ENCODE data around the gene CD74.

CD74 gene

GRCh38 chr5:150404121-150404520, 8.6 kb downstream of the CD74 start:
- no peak overlapping the region for H3K4me3 ChIP-seq (ENCODE audit: low read depth, low read length)
- TF ChIP-seq CTCF (IDR thresholded peaks at IDR 0.05; ENCODE audit: borderline replicate concordance, insufficient read depth, low read depth, low read length): no peak

- H3K4me3 ChIP-seq (ENCODE audit: low read depth, low read length): no peak overlapping the region
- no peak for TF ChIP-seq CTCF (IDR thresholded peaks at IDR 0.05; ENCODE audit: borderline replicate concordance, insufficient read depth, low read depth, low read length)
Measured at GRCh38 chr5:150402901-150403342, 9.8 kb downstream of the CD74 start.

- TF ChIP-seq CTCF (IDR thresholded peaks at IDR 0.05; ENCODE audit: borderline replicate concordance, insufficient read depth, low read depth, low read length): no peak
Measured at GRCh38 chr5:150402229-150402773, 10.4 kb downstream of the CD74 start.

GRCh38 chr5:150401376-150402228, 11.1 kb downstream of the CD74 start:
- H3K4me3 ChIP-seq (ENCODE audit: low read depth, low read length): no peak overlapping the region

More at GRCh38 chr5:150402229-150402773, 10.4 kb downstream of the CD74 start:
- H3K4me3 ChIP-seq (ENCODE audit: low read depth, low read length): no peak overlapping the region

GRCh38 chr5:150401076-150401375, 11.7 kb downstream of the CD74 start:
- no peak for TF ChIP-seq CTCF (IDR thresholded peaks at IDR 0.05; ENCODE audit: borderline replicate concordance, insufficient read depth, low read depth, low read length)
- no peak overlapping the region for H3K4me3 ChIP-seq (ENCODE audit: low read depth, low read length)

More at GRCh38 chr5:150401376-150402228, 11.1 kb downstream of the CD74 start:
- no peak for TF ChIP-seq CTCF (IDR thresholded peaks at IDR 0.05; ENCODE audit: borderline replicate concordance, insufficient read depth, low read depth, low read length)

- H3K4me3 ChIP-seq (ENCODE audit: low read depth, low read length): no peak overlapping the region
- TF ChIP-seq CTCF (IDR thresholded peaks at IDR 0.05; ENCODE audit: borderline replicate concordance, insufficient read depth, low read depth, low read length): no peak
Measured at GRCh38 chr5:150400316-150401075, 12.2 kb downstream of the CD74 start.

All from GM12875 (cell line).